Progenitor cell of endocrine pancreas (in vitro differentiated cells): ENCODE results near the gene INPP5D. TPM values are rescaled to one million over a fixed set of nuclear protein-coding genes. Genes with fewer than 3 reads are reported as not detected.

Experiments
- DNase-seq: peaks from one replicate; pipeline ENCODE4 v3.0.0; 2021; ENCODE audit warnings: low spot score; ENCODE audit not compliant: unreplicated experiment
- H3K27ac Mint-ChIP-seq: 2 replicates; pipeline ENCODE4 v1.8.0; 2021; ENCODE audit warnings: mild to moderate bottlenecking, moderate library complexity, mixed read lengths
- H3K27me3 Mint-ChIP-seq: 2 replicates; pipeline ENCODE4 v1.8.0; 2021; ENCODE audit warnings: mixed read lengths
- H3K36me3 Mint-ChIP-seq: 2 replicates; pipeline ENCODE4 v1.8.0; 2022; ENCODE audit warnings: mixed read lengths; ENCODE audit not compliant: insufficient read depth
- H3K4me1 Mint-ChIP-seq: 2 replicates; pipeline ENCODE4 v1.8.0; 2021; ENCODE audit warnings: low read depth, mixed read lengths
- H3K4me3 Mint-ChIP-seq: 2 replicates; pipeline ENCODE4 v1.8.0; 2021; ENCODE audit warnings: low read depth, mild to moderate bottlenecking, moderate library complexity, mixed read lengths
- H3K9me3 Mint-ChIP-seq: 2 replicates; pipeline ENCODE4 v1.8.0; 2021; ENCODE audit warnings: low read depth, mixed read lengths
- CTCF ChIP-seq: fragments of 200-600 bp; sonication (generic); IDR thresholded peaks from one replicate; pipeline ENCODE4 v1.5.0; 2021; ENCODE audit warnings: antibody characterized with exemption, mild to moderate bottlenecking; ENCODE audit not compliant: unreplicated experiment
- total RNA-seq: library from RNA; stranded (reverse); gene quantifications from 2 replicates; pipeline ENCODE4 v1.2.1, GENCODE V29; 2021

Gene INPP5D
- total RNA-seq, 1 donor from 2014 or later, result 5.3 TPM

GRCh38 chr2:233233618-233234230, 173.6 kb downstream of the INPP5D start:
- Mint-ChIP-seq H3K27ac (no peak overlapping the region), H3K4me1 (no peaks in the 10 kb centered on the region), H3K4me3 (no peak overlapping the region), H3K36me3 (no peaks in the 10 kb centered on the region), H3K9me3 (no peaks in the 10 kb centered on the region), H3K27me3 (no peaks in the 10 kb centered on the region)
- TF ChIP-seq CTCF, result no peak
- DNase-seq, result no peak

- DNase-seq, result no peak
- no peaks in the 10 kb centered on the region for H3K36me3 Mint-ChIP-seq
- TF ChIP-seq CTCF, result no peak
- no peak overlapping the region for H3K27ac Mint-ChIP-seq
- H3K4me3 Mint-ChIP-seq, result no peak overlapping the region
- no peaks in the 10 kb centered on the region for H3K27me3 Mint-ChIP-seq
- no peaks in the 10 kb centered on the region for H3K9me3 Mint-ChIP-seq
- no peaks in the 10 kb centered on the region for H3K4me1 Mint-ChIP-seq
These were observed 174.1 kb downstream of the INPP5D start for GRCh38 chr2:233234264-233234663.

GRCh38 chr2:233234996-233235395, 174.9 kb downstream of the INPP5D start:
- Mint-ChIP-seq H3K27me3 (no peaks in the 10 kb centered on the region), H3K9me3 (no peaks in the 10 kb centered on the region), H3K36me3 (no peaks in the 10 kb centered on the region), H3K4me3 (no peak overlapping the region), H3K4me1 (no peaks in the 10 kb centered on the region), H3K27ac (no peak overlapping the region)
- DNase-seq, result no peak
- no peak for TF ChIP-seq CTCF

- H3K9me3 Mint-ChIP-seq, result no peaks in the 10 kb centered on the region
- H3K4me1 Mint-ChIP-seq, result no peaks in the 10 kb centered on the region
- TF ChIP-seq CTCF, result no peak
- no peaks in the 10 kb centered on the region for H3K27me3 Mint-ChIP-seq
- no peak for DNase-seq
- H3K36me3 Mint-ChIP-seq, result no peaks in the 10 kb centered on the region
- H3K27ac Mint-ChIP-seq, result no peak overlapping the region
- H3K4me3 Mint-ChIP-seq, result no peak overlapping the region
These were observed 175.8 kb downstream of the INPP5D start for GRCh38 chr2:233235977-233236376.

GRCh38 chr2:233236820-233237589, 176.9 kb downstream of the INPP5D start:
- no peak for TF ChIP-seq CTCF
- Mint-ChIP-seq H3K27me3 (no peaks in the 10 kb centered on the region), H3K27ac (no peak overlapping the region), H3K36me3 (no peaks in the 10 kb centered on the region), H3K4me3 (no peak overlapping the region), H3K9me3 (no peaks in the 10 kb centered on the region), H3K4me1 (no peaks in the 10 kb centered on the region)
- no peak for DNase-seq
